Fibroblast of mammary gland (primary cell): ENCODE results near the gene LTBP1.

ENCODE experiments used
- DNase-seq: peaks from one replicate; pipeline ENCODE4 v3.0.0-alpha.2; 2010; ENCODE audit warnings: low read depth
- H3K4me3 ChIP-seq: 2 replicates; pipeline ENCODE4 v1.5.1; 2011; ENCODE audit warnings: low read depth, mild to moderate bottlenecking, low read length, moderate library complexity; ENCODE audit not compliant: control insufficient read depth
- CTCF ChIP-seq: conservative IDR thresholded peaks from 2 replicates; pipeline ENCODE4 v1.5.1; 2011; ENCODE audit warnings: low read depth, low read length, inconsistent platforms; ENCODE audit not compliant: control insufficient read depth, insufficient read depth

Gene LTBP1

GRCh38 chr2:33219850-33220275 is 273.1 kb downstream of the LTBP1 start:
- no peak overlapping the region for H3K4me3 ChIP-seq
- peak; percentile 49 for DNase-seq
- no peak for TF ChIP-seq CTCF

- DNase-seq: no peak
- H3K4me3 ChIP-seq: no peak overlapping the region
- TF ChIP-seq CTCF: no peak
Measured at GRCh38 chr2:33220533-33220932, 273.8 kb downstream of the LTBP1 start.

GRCh38 chr2:33221046-33221784 is 274.5 kb downstream of the LTBP1 start:
- H3K4me3 ChIP-seq: no peak overlapping the region
- DNase-seq: no peak
- TF ChIP-seq CTCF: no peak

- no peak for TF ChIP-seq CTCF
- no peak overlapping the region for H3K4me3 ChIP-seq
- no peak for DNase-seq
Measured at GRCh38 chr2:33222309-33222708, 275.6 kb downstream of the LTBP1 start.

GRCh38 chr2:33223856-33224255 is 277.1 kb downstream of the LTBP1 start:
- no peak overlapping the region for H3K4me3 ChIP-seq

GRCh38 chr2:33225350-33225749 is 278.6 kb downstream of the LTBP1 start:
- no peak overlapping the region for H3K4me3 ChIP-seq
- no peak for TF ChIP-seq CTCF
- peak; percentile 55 for DNase-seq

More at GRCh38 chr2:33223856-33224255, 277.1 kb downstream of the LTBP1 start:
- peak; percentile 83 for DNase-seq
- TF ChIP-seq CTCF: no peak
